Coronary artery (tissue), 2 donors: Measurements from ENCODE around the gene CISD3.

Experiments
- DNase-seq: peaks from one replicate; pipeline ENCODE4 v3.0.0-alpha.2; 2017; ENCODE audit warnings: low spot score
- H3K27ac ChIP-seq, 2 donors: fragments of 200-600 bp; sonication (generic); one replicate each; pipeline ENCODE4 v1.5.1; 2016 to 2019
- H3K4me3 ChIP-seq: fragments of 200-600 bp; sonication (generic); 2 replicates; pipeline ENCODE4 v1.5.1; 2016; ENCODE audit warnings: mild to moderate bottlenecking, moderate library complexity
- TF ChIP-seq, protein P1 (sequence below): fragments of 200-600 bp; sonication (generic); IDR thresholded peaks from one replicate; pipeline ENCODE4 v1.5.1; 2019; ENCODE audit warnings: antibody characterized with exemption

CISD3 gene

DNA sequence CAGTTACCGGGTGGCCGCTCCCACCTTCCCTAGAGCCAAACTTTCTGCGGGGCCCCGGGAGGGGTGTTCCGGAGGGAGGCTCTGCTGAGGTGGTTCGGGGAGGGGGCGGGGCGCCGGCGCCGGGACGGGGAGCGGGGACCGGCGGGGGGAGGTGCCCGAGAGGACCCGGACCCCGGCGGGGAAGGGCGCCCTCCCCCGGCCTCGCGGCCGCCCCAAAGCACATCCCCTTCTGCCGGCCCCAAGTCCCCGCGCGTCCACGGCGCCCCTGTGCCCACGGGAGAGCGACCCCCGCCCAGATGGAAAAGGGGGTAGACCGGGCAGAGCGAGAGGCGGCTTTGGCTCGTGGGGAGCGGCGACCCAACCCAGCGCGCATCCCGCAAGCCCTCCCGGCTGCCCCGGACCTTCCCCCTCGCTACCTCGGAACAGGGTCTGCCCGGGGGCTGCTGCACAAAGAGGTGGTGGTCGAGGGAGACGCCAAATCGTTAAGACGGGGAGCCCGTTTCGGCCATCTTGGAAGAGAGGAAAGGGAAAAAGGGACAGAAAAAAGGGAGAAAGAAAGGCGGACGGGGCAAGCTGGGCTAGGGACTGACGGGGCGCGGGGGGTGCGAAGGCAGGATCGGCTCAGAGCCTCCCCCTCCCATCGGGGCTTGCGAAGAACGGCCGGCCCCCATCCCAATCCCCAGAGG, 17.5 kb downstream of the CISD3 start:
- no peak for DNase-seq
- TF ChIP-seq, protein P1, sequence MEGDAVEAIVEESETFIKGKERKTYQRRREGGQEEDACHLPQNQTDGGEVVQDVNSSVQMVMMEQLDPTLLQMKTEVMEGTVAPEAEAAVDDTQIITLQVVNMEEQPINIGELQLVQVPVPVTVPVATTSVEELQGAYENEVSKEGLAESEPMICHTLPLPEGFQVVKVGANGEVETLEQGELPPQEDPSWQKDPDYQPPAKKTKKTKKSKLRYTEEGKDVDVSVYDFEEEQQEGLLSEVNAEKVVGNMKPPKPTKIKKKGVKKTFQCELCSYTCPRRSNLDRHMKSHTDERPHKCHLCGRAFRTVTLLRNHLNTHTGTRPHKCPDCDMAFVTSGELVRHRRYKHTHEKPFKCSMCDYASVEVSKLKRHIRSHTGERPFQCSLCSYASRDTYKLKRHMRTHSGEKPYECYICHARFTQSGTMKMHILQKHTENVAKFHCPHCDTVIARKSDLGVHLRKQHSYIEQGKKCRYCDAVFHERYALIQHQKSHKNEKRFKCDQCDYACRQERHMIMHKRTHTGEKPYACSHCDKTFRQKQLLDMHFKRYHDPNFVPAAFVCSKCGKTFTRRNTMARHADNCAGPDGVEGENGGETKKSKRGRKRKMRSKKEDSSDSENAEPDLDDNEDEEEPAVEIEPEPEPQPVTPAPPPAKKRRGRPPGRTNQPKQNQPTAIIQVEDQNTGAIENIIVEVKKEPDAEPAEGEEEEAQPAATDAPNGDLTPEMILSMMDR, result peak; percentile 16
- Histone ChIP-seq H3K4me3 (peak overlapping the region; percentile 95), H3K27ac (peak overlapping the region; percentile 81 to 89)

DNA sequence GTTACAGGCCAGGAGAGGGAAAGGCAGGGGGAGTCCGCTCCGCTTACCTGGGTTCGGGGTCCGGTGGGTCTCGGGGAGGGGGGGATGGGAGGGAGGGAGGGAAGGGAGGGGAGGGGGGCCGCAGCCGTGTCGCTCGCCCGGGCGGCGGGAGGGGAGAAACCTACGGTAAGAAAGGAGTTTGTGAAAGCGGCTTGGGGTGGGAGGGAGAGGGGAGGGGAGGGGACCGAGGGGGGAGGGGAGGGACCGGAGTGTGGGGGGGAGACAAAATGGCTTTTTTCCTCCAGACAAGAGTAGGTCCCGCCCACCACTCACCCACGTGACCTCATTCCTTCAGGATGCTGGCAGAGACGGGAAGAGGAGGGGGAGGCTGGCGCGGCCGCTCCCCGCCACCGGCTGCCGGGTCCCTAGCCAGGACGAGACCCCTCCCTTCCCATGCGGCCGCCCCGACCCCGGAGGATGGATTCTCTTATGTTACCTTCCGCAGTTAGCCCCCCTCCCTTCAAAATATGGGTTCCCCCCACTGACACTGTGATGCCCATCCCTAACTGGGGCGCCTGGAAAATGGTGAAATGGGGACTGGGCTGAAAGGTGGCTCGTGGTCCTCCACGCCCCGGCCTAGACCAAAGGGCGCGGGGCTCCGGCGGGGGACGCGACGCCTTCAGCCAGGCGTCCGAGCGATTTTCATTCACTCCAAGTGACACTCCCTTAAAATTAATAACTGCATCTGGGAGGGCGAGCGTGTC, 18.2 kb downstream of the CISD3 start, which contains the start of gene PCGF2:
Gene PCGF2 (minus strand): TSS at position 188 of the 743 bp plus-strand sequence. CDS start 7,934 bp downstream, outside the sequence.
- TF ChIP-seq, protein P1, result no peak

DNA sequence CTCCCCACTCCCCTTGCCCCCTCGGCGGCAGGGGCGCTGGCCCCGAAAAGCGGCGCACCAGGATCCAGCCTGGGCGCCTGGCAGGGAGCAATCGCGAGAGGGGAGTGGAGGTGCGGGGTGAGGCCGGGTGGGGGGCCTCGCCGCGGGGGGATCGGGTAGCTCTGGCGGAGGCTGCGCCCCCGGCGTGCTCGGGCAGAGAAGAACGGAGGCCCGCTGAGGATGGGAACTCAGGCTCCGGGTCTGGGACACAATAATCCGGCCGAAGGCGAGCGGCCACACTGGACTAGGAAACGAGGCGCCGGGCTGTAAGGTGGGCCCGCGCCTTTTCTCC, 18.7 kb downstream of the CISD3 start:
- TF ChIP-seq, protein P1, result no peak
- H3K27ac ChIP-seq, result peak overlapping the region; percentile 81 to 89
- DNase-seq, result no peak
- H3K4me3 ChIP-seq, result peak overlapping the region; percentile 95

More for the DNA sequence above, 18.2 kb downstream of the CISD3 start, which contains the start of gene PCGF2:
- DNase-seq, result peak; percentile 92
- H3K4me3 ChIP-seq, result peak within 1 kb of the TSS; percentile 95
- peak within 1 kb of the TSS; percentile 81 to 89 for H3K27ac ChIP-seq

DNA sequence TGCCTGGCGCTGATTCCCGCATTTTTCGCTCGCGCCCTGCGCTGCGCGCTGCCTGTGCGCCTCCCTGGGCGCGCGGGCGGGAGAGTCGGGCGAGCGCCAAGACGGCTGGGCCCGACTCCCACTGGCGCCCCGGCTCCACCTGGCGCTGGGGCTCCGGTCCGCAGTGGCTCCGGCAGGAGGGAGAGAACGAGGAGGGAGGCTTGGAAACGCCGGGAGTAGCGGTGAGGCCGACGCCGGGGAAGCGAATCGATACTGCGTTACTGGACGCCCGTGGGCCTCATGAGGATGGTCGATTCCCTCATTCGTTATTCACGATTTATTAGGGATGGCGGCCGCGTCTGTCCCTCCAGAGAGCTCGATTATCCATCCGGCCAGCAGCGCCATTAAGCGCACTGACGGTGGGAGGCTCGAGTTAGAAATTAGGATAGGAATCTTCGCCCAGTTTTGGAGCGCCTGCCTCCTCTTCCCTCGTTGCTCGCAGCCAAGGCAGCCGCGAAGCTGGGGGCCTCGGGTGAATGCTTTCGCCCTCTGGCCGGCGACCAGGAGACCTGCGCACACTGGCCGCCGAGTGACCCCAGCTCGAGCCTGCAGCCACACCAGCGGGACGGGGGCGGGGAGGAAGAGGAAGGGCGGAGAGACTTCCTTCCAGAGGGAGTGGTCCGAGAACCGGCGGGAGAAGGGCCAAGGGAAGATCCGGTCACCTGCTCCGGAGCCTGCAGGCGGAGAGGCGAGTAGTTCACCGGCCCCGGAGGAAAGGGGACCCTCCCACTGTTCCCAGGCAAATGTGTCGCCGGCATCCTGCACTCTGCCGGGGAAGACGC, 19.3 kb downstream of the CISD3 start:
- Histone ChIP-seq H3K4me3 (peak overlapping the region; percentile 95), H3K27ac (peak overlapping the region; percentile 81 to 89)
- TF ChIP-seq, protein P1, result no peak
- peak; percentile 93 for DNase-seq

DNA sequence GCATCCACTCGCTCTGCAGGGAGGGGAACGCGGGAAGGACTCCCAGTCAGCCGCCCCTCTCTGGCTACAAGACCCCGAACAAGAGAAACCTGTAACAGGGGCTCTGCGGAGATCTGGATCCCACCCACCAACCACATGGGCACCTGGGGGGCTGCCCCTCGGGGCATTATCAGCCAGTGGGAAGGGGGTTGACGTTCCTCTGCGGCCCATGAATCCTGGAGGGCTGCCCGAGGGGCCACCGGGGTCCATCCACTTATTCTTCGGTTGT, 19.8 kb downstream of the CISD3 start:
- TF ChIP-seq, protein P1, result no peak
- peak overlapping the region; percentile 95 for H3K4me3 ChIP-seq
- peak overlapping the region; percentile 81 to 89 for H3K27ac ChIP-seq
- no peak for DNase-seq

DNA sequence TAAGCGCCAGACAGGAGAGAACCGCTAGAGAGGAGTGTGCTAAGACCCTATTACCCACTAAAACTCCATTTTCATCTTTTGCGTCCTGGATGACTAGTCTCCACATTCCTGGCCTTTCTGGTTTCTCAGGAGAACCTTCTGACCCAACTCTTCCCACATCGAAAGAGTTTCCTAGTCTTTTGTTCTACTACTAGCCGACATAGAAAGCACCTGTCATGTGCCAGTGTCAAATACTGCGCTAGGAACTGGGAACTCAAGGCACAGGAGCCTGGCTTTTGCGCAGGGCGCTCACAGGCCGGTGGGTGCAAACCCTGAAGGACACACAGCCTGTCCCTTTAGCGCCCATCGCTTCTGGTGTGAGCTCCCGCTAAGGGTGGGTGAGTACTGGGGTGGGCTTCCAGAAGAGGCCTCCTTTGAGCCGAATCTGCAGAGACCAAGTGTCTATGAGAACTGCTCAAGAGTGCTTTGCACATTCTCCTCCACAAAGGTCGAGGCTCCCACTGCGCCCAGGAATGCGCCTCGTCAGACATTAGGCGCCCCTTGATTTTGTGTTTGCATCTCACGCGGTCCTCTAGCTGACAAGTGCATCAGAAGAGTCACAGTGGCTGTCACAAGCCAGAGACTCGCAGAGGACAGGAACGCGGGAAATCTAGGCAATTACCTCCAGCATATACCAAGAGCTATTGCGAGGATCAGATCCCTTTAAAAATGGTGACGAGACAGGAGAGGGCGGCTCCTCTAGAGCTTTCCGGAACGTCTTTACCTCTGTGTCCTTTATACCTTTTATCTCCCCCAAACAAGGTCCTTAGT, 20.4 kb downstream of the CISD3 start:
- peak; percentile 75 for DNase-seq
- H3K27ac ChIP-seq, result peak overlapping the region; percentile 81 to 89
- H3K4me3 ChIP-seq, result peak overlapping the region; percentile 95
- TF ChIP-seq, protein P1, result no peak
